Left lung (tissue), 10 donors: ENCODE measurements around the gene EXOC4. TPM values are rescaled to one million over a fixed set of nuclear protein-coding genes. Genes with fewer than 3 reads are reported as not detected.

Experiments used
- ATAC-seq: fragments of 200-7000 bp; cut with Tn5 transposase; one replicate; pipeline ENCODE4 v1.9.1; 2020; ENCODE audit warnings: moderate library complexity
- DNase-seq, 4 donors: peaks; one replicate each; pipeline ENCODE4 v3.0.0-alpha.2; 2013 to 2020
- H3K27ac ChIP-seq, 2 donors: fragments of 200-600 bp; sonication (generic) in 1 of 2; one replicate each; pipeline versions ENCODE4 v1.5.0 to v1.8.0; 2020 to 2021
- H3K27me3 ChIP-seq, 2 donors: fragments of 200-600 bp; sonication (generic) in 1 of 2; one replicate each; pipeline versions ENCODE4 v1.5.0 to v1.8.0; 2020 to 2021
- H3K36me3 ChIP-seq, 2 donors: fragments of 200-600 bp; sonication (generic) in 1 of 2; one replicate each; pipeline versions ENCODE4 v1.5.0 to v1.8.0; 2020 to 2021
- H3K4me1 ChIP-seq, 2 donors: fragments of 200-600 bp; one replicate each; pipeline ENCODE4 v1.8.0; 2021
- H3K4me3 ChIP-seq, 2 donors: fragments of 200-600 bp; sonication (generic) in 1 of 2; one replicate each; pipeline versions ENCODE4 v1.5.0 to v1.8.0; 2020 to 2021; ENCODE audit warnings: mild to moderate bottlenecking in 1 of 2
- H3K9me3 ChIP-seq, 2 donors: fragments of 200-600 bp; sonication (generic) in 1 of 2; one replicate each; pipeline versions ENCODE4 v1.5.0 to v1.8.0; 2020 to 2021
- intact Hi-C, 2 donors: fragments of 100-400 bp; cut with DNase I; formaldehyde crosslinking; loops; one replicate each; pipeline versions ENCODE4 v1.11.2 to v1.14.2; 2022
- polyA plus RNA-seq, 6 donors: library from polyadenylated mRNA; unstranded; fragments of 120-200 nt; gene quantifications; one replicate each; pipeline ENCODE4 v1.2.1, GENCODE V29; 2013; ENCODE audit not compliant: insufficient read length in 6 of 6
- total RNA-seq, 2 donors: library from RNA; stranded (reverse); fragmentation: NEBNext Ultra II Directional; extraction: Animal tissue kit (Norgen Biotek cat#: 25700); gene quantifications; one replicate each; pipeline ENCODE4 v1.2.1, GENCODE V29; 2021
- TF ChIP-seq, protein P1 (sequence below), 2 donors: fragments of 200-600 bp; sonication (generic) in 1 of 2; IDR thresholded peaks; one replicate each; pipeline versions ENCODE4 v1.5.0 to v1.8.0; 2021; ENCODE audit warnings: antibody characterized with exemption in 2 of 2
- donor health status: DM: no; HTN: yes; CAD: no.
- donor health status: DM: no; HTN: no; CAD: no.

EXOC4 gene
- total and polyA plus RNA-seq, 8 donors, result 52.5 to 79.4 (median 65.9) TPM

DNA sequence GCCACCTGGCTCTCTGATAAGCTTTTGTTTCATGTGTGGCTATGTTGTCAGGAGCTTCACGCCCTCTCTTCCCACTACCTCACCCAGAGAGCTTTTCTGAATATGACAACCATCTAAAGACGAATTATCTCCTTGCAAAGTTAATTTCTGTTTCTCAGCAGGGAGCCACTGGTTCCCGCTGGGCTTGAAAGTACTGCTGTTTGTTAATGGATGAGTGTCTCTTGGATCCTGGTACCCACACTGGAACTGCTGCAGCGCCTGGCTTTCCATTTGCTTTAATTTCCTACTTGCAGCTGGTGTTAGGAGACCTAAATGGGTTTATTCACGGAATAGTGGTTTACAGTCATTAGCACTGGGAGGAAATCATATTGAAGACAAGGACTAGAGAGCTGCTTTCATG, 606.4 kb downstream of the EXOC4 start:
- H3K27ac ChIP-seq, result no peak overlapping the region
- ATAC-seq (no peak), DNase-seq (no peak)
- H3K9me3 ChIP-seq, result no peaks in the 10 kb centered on the region
- no peaks in the 10 kb centered on the region for H3K27me3 ChIP-seq
- H3K36me3 ChIP-seq, result no peaks in the 10 kb centered on the region
- no peaks in the 10 kb centered on the region for H3K4me1 ChIP-seq
- TF ChIP-seq, protein P1, sequence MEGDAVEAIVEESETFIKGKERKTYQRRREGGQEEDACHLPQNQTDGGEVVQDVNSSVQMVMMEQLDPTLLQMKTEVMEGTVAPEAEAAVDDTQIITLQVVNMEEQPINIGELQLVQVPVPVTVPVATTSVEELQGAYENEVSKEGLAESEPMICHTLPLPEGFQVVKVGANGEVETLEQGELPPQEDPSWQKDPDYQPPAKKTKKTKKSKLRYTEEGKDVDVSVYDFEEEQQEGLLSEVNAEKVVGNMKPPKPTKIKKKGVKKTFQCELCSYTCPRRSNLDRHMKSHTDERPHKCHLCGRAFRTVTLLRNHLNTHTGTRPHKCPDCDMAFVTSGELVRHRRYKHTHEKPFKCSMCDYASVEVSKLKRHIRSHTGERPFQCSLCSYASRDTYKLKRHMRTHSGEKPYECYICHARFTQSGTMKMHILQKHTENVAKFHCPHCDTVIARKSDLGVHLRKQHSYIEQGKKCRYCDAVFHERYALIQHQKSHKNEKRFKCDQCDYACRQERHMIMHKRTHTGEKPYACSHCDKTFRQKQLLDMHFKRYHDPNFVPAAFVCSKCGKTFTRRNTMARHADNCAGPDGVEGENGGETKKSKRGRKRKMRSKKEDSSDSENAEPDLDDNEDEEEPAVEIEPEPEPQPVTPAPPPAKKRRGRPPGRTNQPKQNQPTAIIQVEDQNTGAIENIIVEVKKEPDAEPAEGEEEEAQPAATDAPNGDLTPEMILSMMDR (IDR thresholded peaks at IDR 0.05), result no peak
- H3K4me3 ChIP-seq, result no peak overlapping the region
- intact Hi-C loops, result no loop called here

DNA sequence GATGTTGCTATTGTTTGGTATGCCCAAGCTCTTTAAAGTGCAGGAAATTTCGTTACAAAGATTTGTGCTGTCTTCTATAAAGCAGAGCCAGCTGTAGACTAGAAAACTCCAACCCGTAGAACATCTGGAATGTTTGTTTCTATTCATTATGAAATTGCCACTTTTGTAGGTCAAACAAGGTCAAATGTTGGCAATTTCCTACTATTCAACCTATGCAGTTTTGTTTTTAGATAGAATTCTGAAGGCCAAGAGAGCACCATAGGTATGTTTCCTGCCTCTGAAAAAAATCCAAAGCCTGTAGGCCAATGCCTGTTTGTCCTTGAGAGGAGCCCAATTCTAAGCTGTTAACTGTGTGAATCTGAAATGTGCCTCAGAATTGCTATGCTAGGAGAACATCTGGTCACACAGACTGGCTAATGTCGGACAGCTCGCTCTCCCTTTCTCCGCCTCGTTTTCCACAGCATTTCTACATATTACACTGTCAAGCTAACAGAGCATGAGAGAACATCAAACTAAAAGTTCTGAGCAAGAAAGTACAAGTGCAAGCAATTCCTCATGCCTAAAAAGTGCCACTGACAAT, 607.1 kb downstream of the EXOC4 start:
- Histone ChIP-seq H3K4me1 (no peaks in the 10 kb centered on the region), H3K4me3 (no peak overlapping the region), H3K36me3 (no peaks in the 10 kb centered on the region), H3K9me3 (no peaks in the 10 kb centered on the region), H3K27ac (no peak overlapping the region), H3K27me3 (no peaks in the 10 kb centered on the region)
- DNase-seq (peak in 1 of 4 donors; percentile 19), ATAC-seq (no peak)
- intact Hi-C loops, result no loop called here
- TF ChIP-seq, protein P1 (IDR thresholded peaks at IDR 0.05), result no peak

DNA sequence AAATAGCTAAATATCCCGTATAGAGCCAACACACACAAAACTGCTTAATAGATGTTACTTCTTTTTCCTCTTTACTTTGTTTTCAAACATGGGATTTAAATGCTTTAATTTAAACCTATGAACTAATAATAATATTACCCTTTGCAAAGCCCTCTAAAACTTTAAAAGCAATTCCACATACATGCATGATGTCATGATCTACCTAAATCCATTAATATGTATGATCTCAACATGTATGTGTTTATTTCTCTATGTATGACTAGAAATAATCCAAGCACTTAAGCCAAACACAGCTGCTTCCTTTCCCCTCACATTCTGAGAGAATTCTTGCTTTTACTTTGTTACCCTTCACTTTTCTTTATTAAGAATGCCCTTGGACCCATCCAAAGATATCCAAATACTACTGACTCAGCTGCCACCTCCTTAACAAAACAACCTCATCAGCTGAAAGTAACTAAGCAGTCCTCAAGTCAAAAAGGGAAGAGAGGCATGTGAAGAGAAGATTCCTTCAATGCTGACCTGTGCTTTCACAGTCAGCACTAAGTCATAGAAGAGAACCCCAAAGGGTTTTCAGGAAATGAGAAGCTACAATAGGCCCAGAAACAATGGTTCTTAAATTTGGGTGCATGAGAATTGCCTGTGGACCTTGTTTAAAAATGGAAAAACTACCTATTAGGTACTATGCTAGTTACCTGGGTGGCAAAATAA, 607.9 kb downstream of the EXOC4 start:
- no peaks in the 10 kb centered on the region for H3K9me3 ChIP-seq
- H3K4me1 ChIP-seq, result no peaks in the 10 kb centered on the region
- TF ChIP-seq, protein P1 (IDR thresholded peaks at IDR 0.05), result no peak
- no peak for DNase-seq
- H3K36me3 ChIP-seq, result no peaks in the 10 kb centered on the region
- no peaks in the 10 kb centered on the region for H3K27me3 ChIP-seq
- H3K27ac ChIP-seq, result no peak overlapping the region
- ATAC-seq, result no peak
- intact Hi-C loops, result no loop called here
- no peak overlapping the region for H3K4me3 ChIP-seq

DNA sequence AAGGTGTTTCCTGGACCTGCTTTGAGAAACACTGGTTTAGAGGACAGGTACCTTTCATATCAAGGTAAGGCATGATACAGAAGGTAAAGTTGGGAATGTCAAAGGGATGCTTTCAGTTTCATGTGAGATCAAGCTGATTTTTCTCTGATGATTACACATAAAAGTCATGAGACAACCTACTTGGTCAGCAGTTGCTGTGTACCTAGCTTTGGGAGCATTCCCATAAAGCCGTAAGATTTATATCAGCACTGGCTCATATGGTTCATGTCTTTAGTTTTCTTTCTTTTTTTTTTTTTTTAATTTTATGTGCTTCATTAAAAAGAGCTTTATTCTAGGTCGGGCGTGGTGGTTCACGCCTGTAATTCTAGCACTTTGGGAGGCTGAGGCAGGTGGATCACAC, 609.0 kb downstream of the EXOC4 start:
- Histone ChIP-seq H3K27me3 (no peaks in the 10 kb centered on the region), H3K4me3 (no peak overlapping the region), H3K4me1 (no peaks in the 10 kb centered on the region), H3K9me3 (no peaks in the 10 kb centered on the region), H3K27ac (no peak overlapping the region), H3K36me3 (no peaks in the 10 kb centered on the region)
- no peak for DNase-seq
- no peak for ATAC-seq
- intact Hi-C loops, result no loop called here
- TF ChIP-seq, protein P1 (IDR thresholded peaks at IDR 0.05), result no peak

DNA sequence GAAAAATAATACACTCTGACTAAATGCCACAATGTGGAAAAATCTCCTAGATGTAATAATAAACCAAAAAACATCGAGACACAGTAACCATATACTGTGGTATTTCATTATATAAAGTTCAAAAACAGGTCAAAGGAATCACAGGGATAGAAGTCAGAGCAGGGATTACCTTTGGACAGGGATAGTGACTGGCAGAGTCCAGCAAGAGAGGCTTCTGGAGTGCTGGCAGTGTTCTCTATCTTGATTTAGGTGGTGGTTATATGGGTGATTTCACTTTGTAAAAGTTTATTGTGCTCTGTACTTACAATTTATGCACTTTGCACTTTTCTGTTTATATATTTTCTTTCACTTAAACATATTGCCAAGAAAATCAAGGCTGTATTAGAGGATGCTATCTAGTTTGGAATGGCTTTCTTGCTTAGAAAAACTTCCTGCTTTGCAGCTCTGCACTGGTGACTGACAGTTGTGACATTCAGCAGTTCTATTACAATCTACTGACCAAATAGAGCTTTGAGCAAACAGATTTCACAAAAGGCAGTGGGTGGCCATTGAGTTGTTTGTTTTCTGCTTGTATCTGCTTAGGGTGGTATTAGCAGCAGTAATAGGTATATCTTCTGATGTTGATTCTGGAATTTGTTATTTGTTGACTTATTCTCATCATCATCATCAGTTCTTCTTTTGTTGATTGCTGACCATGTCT, 610.6 kb downstream of the EXOC4 start:
- Histone ChIP-seq H3K9me3 (no peaks in the 10 kb centered on the region), H3K27me3 (no peaks in the 10 kb centered on the region), H3K4me1 (no peaks in the 10 kb centered on the region), H3K36me3 (no peaks in the 10 kb centered on the region), H3K4me3 (no peak overlapping the region), H3K27ac (no peak overlapping the region)
- DNase-seq, result no peak
- no peak for ATAC-seq
- intact Hi-C loops, result no loop called here
- TF ChIP-seq, protein P1 (IDR thresholded peaks at IDR 0.05), result no peak
